GM18951 (cell line): Measurements from ENCODE around the gene SOCS3.

Experiments
- POLR2A ChIP-seq: IDR thresholded peaks from 4 replicates; pipeline ENCODE4 v1.6.1; 2011; ENCODE audit warnings: mild to moderate bottlenecking; ENCODE audit not compliant: insufficient read length, insufficient read depth; ENCODE audit errors: extremely low read depth
- in situ Hi-C: fragments of 300-500 bp; cut with MboI; formaldehyde crosslinking; loops from one replicate; pipeline ENCODE4 v1.12.0; 2022; ENCODE audit warnings: low sequenced_read_pairs, mixed read lengths, inconsistent platforms; ENCODE audit not compliant: unreplicated experiment

Gene SOCS3

GRCh38 chr17:78368854-78369495, 9.1 kb upstream of the SOCS3 start:
- no peak for TF ChIP-seq POLR2A
- in situ Hi-C loops: loop anchor here (10.0 kb wide), 1 partner anchor 56 kb away; no protein-coding TSS in a partner anchor

- TF ChIP-seq POLR2A: no peak
- in situ Hi-C loops: loop anchor here (10.0 kb wide), 1 partner anchor 56 kb away; no protein-coding TSS in a partner anchor
Measured at GRCh38 chr17:78368348-78368747, 8.5 kb upstream of the SOCS3 start.

GRCh38 chr17:78367193-78367592, 7.3 kb upstream of the SOCS3 start:
- TF ChIP-seq POLR2A: no peak
- in situ Hi-C loops: loop anchor here (10.0 kb wide), 1 partner anchor 58 kb away; no protein-coding TSS in a partner anchor

- in situ Hi-C loops: loop anchor here (10.0 kb wide), 1 partner anchor 59 kb away; no protein-coding TSS in a partner anchor
- no peak for TF ChIP-seq POLR2A
Measured at GRCh38 chr17:78366109-78366848, 6.4 kb upstream of the SOCS3 start.

- in situ Hi-C loops: loop anchor here (10.0 kb wide), 1 partner anchor 59 kb away; no protein-coding TSS in a partner anchor
Measured at GRCh38 chr17:78365561-78366108, 5.8 kb upstream of the SOCS3 start.

GRCh38 chr17:78364436-78365281, 4.8 kb upstream of the SOCS3 start:
- in situ Hi-C loops: loop anchor here (10.0 kb wide), 1 partner anchor 60 kb away; no protein-coding TSS in a partner anchor
- TF ChIP-seq POLR2A: no peak

More at GRCh38 chr17:78365561-78366108, 5.8 kb upstream of the SOCS3 start:
- TF ChIP-seq POLR2A: no peak

GRCh38 chr17:78362671-78363070, 2.8 kb upstream of the SOCS3 start:
- TF ChIP-seq POLR2A: no peak
- in situ Hi-C loops: loop anchor here (10.0 kb wide), 1 partner anchor 62 kb away; no protein-coding TSS in a partner anchor

- in situ Hi-C loops: loop anchor here (10.0 kb wide), 1 partner anchor 63 kb away; no protein-coding TSS in a partner anchor
- TF ChIP-seq POLR2A: no peak
Measured at GRCh38 chr17:78362232-78362631, 2.4 kb upstream of the SOCS3 start.

- TF ChIP-seq POLR2A: no peak
- in situ Hi-C loops: loop anchor here (10.0 kb wide), 1 partner anchor 64 kb away; no protein-coding TSS in a partner anchor
Measured at GRCh38 chr17:78361225-78361701, 1.4 kb upstream of the SOCS3 start.

GRCh38 chr17:78360371-78361224, 721 bp upstream of the SOCS3 start:
- in situ Hi-C loops: loop anchor here (10.0 kb wide), 1 partner anchor 64 kb away; no protein-coding TSS in a partner anchor

GRCh38 chr17:78359321-78359996, 418 bp downstream of the SOCS3 start:
- in situ Hi-C loops: no loop called here
- TF ChIP-seq POLR2A: no peak

More at GRCh38 chr17:78360371-78361224, 721 bp upstream of the SOCS3 start:
- TF ChIP-seq POLR2A: no peak
